Measurements from ENCODE around the gene SIAE.
"Not testable (repeated sequence)": the region's sequence is repeated elsewhere in the genome, so short reads cannot be mapped to it uniquely, and the experiment has no call there.

Gene SIAE

DNA sequence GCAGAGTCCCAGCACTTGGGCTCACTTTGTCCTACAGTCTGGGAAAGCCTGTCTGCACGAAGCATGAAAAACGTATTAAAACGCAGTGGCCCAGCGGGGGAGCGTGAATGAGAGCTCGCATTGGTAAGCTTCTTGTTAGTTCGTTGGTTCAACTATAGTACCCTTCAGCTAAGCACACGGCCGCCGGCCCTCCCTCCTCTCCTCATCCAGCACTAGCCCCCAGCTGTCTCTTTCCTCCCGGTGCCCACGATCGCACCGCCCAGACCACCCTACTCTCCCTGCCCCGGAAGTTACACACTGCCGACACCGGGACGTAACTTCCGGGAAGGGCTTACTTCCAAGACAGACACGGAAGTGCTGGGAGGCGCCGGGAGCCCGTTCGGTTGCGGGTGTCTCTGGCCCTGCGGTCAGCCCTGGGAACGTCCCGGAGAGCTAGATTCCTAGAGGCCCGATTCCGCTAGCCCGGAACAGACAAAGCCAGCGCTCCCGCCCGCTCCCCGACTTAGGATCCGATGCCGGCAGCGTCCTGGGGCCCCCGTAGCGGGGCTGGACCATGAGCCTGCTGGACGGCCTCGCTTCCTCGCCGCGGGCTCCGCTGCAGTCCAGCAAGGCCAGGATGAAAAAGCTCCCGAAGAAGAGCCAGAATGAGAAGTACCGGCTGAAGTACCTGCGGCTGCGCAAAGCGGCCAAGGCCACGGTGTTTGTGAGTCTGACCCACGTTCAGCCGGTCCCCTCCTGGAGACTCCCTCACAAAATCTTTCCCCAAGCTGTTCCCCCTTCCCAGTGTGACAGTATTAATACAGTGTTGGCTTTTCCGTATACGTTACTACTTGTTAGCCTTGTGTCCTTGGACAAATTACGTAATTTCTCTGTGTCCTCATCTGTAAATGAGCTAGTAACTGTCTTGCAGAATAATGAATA lies 50.7 kb downstream of the SIAE start, which contains the start of gene TBRG1:
Gene TBRG1 (plus strand): TSS at position 334 of the 921 bp plus-strand sequence. CDS start 220 bp downstream, at position 554.
- DNase-seq: peak; percentile 36

DNA sequence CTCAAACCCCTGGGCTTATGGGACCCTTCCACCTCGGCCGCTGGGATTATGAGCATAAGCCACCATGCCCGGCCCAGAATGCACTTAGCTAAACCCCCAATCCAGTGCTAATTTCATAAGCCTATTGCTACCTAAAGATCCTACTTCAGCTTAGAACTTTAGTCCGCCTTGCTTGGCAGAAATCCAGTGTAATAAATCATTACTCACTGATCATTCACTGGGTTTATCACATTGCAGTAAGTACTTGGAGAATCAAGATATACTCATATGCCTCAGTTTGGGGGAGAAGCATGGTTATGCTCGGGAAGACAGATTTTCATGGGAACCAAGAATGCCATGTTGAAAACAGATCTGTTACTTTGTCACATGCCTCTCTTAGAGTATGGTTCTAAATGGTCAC lies 54.7 kb downstream of the SIAE start:
- DNase-seq: no peak

DNA sequence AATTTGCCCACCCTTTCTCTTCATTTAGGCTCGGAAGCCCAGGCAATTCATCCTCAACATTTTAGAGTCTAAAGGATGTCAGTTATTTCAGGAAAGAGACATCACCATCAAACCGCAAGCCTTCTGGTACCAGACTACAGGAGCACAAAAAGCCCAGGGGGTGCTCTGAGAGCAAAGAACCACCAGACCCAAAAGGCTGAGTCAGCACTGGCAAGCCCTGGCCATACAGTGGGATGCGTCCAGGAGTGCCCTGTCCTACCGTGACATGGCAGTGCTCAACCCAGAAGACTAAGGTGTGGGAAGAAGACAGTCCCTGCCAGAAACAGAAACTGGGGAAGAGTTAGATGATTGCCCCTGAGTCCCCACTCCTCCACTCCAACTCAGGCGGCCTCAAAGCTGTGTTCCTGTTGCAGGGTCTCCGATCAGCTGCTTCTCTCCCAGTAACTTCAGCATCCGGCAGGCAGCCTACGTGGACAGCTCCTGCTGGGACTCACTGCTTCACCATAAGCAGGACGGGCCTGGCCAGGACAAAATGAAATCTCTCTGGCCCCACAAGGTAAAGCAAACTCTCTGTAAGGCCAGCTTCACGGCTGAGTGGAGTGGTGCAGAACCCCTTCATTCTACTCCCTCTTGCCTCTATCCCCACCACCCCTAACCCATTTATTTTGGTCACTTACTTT lies 60.8 kb downstream of the SIAE start:
- DNase-seq: no peak

DNA sequence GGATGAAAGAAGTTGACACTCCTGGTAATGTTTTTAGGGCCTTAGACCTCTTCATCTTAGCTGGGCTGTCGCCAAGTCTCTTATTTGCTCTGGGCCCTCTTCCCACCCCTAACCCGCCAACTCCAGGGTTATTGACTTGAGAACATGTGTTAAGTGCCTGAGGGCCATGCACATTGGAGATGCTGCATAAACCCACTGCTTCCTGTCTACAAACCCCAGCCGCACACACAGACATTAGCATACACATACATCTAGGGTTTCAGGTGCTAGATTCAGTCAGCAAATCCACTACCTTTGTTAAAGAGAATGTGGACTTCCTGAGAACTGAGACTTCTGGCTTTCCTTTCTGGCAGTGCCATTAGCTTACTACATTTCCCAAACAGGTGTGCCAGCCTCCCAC lies 61.5 kb downstream of the SIAE start:
- no peak for DNase-seq

DNA sequence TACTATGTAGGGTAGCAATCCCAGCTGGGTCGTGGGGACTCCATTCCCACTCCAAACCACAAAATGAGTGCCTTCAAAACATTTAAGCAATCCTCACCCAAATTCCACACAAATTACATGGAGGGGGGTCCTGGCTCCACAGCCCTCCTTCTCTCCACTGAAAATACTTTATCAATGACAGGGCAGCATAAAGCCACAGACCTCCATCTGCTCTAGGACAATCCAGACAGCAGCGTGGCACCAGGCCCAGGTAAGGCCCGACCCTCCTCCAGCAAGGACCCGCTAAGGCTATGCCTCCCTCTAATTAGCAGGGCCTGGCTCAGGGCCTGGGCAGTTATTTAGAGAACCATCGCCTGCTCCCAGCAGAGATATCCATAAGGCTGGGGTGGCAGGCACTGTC lies 62.5 kb downstream of the SIAE start, which contains the start of gene PANX3:
Gene PANX3 (plus strand): TSS at position 365 of the 400 bp plus-strand sequence. CDS start 129 bp downstream, outside the sequence.
- DNase-seq: no peak

DNA sequence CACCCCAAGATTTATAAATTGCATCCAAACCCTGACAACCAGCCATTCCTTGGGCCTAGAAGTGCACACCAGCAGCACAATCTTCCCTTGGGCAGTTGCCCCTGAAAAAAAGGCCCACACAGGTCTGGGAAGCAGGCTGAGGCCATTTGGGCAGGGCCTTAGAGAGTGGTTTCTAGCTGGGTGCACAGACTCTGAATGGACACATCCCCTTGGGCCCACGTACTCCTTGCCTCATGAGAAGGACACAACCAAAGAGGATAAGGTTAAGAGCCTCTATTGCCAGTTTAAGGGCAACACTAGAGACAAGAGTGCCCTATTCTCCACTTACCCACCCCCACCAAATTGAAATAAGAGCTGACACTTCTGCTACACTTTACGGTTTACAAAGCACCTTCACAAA lies 63.2 kb downstream of the SIAE start:
- DNase-seq: no peak

DNA sequence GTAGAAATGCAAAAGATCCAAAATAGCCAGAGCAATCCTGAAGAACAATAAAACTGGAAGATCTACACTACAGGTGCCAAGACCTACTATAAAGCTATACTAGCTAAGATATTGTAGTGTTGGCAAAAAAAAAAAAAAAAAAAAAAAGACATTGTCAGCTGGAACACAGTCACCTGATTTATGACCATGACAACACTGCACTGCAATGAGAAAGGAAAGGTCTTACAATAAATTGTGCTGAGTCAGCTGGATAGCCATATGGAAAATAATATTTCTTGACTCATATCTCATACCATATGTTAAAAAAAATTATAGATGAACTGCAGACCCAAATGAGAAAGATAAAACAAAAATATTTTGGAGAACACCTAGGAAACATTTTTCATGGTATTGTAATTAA lies 65.4 kb downstream of the SIAE start:
- no peak for DNase-seq

DNA sequence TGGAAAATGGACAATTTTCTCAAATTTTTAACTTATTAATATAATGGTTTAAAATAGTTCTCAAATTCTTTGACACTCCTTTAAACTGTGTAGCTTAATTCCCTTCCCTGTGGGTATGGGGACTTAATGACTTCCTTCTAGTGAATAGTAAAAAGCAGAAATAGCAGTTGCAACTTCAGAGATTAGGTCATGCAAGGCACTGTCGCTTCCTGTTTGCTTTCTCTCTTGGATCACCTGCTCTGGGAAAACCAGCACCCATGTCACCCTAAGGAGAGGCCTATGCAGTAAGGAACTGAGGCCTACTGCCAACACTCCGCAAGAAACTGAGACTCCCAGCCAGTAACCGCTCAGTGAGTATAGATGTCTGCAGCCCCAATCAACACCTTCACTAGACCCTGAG lies 67.8 kb downstream of the SIAE start:
- no peak for DNase-seq

DNA sequence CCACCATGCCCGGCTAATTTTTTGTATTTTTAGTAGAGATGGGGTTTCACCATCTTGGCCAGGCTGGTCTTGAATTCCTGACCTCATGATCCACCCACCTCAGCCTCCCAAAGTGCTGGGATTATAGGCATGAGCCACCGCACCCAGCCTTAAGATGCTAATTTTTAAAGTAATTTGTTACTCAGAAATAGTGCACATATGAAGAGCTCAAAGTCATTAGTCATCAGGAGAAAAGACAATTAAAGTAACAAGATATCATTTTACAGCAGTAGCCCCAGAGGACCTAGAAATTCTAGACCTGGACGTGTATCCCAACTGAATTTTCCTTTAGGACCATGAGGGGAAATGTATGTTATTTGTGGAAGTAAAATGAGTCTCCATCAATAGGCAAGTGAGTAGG lies 70.8 kb downstream of the SIAE start:
- DNase-seq: not testable (repeated sequence)

DNA sequence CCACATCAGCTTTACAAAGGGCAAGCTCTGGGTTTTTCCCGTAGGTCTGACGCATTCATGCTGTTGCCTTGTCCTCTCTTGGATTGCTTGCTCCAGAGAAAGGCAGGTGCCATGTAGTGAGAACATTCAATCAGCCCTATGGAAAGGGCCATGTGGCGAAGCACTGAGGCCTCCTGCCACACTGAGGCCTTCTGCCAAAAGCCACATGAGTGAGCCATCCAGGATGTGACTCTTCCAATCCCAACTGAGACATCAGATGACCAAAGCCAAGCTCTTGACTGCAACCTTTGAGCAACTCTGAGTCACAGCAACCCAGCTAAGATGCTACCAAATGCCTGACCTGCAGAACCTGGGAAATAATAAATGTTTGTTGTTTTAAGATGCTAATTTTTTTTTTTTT lies 71.3 kb downstream of the SIAE start:
- no peak for DNase-seq

DNA sequence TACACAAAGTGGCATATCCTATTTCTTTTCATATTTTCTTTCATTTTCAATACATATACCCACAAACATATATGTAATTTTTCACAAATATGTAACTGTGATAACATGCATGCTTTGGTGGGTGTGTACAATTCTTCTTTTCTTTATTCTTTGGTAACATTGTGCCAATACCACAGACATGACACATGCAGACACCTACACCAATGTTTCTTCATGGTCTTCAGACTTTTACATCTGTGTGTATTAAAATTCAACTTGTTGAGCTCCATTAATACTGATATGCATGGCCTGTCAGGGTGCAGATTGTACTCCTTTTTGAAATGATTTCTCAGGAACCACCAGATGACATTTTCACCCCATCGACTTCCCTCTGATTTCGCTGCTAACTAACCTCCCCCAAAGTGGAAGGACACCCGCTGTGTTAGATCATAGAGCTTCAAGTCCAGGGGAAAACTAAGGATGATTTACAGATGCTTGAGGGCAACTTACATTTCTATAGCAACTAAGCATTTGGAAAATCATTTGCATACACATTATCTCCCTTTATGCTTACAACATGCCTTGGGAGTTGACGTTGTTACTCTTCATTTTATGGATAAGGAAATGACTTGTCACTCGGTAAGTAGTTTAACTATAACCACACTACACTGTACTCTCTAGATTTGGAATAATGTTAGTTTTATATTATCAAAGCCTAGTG lies 72.8 kb downstream of the SIAE start:
- no peak for DNase-seq

DNA sequence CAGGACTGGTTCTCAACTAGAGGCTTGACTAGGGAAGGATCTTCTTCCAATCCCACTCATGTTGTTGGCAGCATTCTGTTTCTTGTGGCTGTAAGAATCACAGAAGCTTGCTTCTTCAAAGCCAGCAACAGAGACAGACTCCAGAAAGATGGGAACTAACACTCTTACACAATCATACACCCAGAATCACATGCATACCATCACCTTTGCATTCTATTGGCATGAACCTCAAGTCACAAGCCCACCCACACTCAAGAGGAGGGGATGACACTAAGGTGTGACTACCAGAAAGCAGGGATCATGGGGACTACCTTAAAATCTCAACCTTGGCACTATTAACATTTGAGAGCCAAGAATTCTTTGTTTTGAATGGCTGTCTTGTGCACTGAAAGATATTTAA lies 75.9 kb downstream of the SIAE start:
- no peak for DNase-seq

DNA sequence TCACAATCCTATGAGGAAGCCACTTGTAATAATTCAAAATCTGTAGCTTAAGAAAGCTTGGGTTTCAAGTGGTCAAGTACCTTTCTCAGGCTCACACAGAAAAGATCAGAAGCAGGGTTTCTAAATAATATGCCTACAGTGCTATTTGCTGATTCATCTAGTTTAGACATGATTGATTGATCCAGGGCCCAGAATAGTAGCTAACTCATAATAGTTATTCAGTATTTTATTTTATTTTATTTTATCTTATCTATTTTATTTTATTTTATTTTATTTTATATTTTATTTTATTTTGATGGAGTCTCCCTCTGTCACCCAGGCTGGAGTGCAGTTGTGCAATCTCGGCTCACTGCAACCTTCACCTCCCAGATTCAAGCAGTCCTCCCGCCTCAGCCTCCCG lies 78.2 kb downstream of the SIAE start:
- DNase-seq: no peak

DNA sequence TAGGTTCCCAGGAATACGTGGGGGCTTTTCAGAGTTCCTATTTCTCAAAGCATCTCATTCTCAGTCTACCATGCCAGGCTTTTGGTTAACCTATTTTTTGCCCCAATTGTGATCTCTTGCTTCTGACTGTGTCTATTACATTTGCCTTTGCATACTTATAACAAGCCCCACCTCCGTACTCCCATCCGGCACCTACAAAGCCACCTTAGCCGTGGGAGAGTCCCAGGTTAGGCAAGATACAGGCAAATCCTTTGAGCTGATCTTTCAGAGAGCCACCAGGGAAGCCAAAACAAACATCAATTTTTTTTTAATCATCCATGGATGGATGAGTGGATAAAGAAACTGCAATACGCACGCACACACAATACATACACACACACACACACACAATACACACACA lies 80.9 kb downstream of the SIAE start:
- no peak for DNase-seq

DNA sequence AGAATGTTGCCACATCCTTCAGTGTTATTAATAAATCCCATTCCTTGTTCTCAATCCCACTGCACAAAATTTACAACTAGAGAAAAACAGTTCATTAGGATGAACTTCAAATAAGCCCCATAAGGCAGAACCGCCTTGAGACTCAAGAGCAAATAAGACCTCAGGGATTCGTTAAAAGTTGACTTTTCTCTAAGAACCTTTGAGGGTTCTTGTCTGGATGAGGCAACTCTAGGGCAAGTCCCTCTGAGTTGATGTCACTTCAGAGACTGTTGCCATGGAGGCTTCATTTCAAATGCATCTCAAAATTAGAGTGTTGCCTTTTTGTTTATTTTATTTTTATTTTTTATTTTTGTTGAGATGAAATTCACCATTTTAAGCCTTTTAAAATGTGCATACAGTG lies 82.1 kb downstream of the SIAE start:
- DNase-seq: no peak

DNA sequence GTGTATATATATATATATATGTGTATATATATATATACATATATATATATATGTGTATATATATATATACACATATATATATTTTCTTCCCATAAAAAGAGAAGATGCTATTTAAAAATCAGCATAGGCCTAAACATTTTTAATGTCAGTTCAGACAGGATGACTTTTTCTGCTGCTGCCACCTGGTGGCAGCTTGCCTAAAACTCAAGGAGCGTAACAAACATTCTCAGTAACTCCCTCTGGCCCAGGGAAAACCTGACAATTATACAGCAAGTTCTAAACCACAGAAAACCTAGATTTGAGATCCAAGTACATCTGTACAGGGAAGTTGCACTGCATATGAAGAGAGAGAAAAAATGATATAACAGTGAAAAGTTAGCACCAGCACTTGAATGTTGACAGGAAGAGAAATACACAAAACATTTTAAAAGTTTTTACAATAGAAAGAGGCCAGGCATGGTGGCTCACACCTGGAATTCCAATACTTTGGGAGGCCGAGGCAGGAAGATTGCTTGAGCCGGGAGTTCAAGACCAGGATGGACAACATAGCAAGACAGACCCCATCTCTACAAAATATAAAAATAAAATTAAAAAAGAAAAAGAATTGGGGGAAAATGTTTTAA lies 87.2 kb downstream of the SIAE start:
- DNase-seq: no peak

DNA sequence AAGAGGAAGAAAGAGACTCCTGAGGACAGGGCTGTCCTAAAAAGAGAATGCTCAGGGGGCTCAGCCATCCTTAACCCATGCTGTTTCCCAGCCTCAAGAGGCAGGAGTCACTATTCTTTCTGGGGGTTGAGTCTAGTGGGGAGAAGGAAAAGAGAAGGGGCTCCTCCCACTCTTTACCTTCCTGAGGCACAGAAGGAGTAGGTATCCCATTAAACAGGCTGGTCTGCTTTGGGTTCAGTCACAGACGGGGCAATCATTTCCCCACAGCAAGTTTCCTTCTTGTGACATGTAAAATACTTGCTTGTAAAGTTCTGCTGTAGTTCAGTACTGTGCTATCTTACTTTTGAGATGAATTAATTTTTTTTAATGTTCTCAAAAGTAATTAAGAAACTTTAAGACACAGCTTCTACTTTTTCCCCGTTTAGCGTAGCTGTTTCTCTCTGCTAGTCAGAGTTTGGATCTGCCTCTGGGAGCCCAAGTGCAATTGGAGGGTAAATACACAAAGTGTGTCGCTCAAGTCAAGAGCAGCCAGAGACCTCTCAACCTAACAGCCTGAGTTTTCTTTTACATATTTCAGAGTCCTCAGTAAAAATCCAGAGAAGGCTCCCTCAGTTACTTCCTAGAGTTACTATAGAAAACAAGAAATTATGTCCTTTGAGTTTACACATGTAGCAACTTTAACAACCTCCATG lies 88.7 kb downstream of the SIAE start:
- no peak for DNase-seq

DNA sequence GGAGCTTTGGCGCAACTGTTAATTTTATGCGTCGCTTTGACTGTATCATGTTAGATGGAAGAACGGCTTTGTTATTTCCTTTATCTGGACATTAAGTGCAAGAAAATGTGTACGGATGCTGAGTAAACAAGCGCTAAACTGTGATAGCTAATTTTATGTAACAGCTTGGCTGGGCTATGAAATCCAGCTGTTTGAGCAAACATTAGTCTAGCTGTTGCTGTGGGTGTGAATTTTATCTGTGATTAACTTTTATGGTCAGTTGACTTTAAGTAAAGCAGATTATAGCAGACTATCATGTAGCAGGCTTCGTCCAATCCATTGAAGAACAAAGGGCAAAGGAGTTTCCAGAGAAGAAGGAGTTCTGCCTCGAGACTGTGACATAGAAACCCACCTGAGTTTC lies 89.8 kb downstream of the SIAE start:
- no peak for DNase-seq

Measured in NCI-H1436 treated with DMSO at 0.1 percent for 48 hours (cell line).